CD14-positive monocyte (primary cell): ENCODE results near the gene RYR2. TPM values are rescaled to one million over a fixed set of nuclear protein-coding genes. Genes with fewer than 3 reads are reported as not detected.

ENCODE experiments used
- DNase-seq, 3 donors: peaks; one replicate each; pipeline ENCODE4 v3.0.0-alpha.2; 2011 to 2022
- H2AFZ ChIP-seq: 2 replicates; pipeline ENCODE4 v1.6.0; 2012; ENCODE audit warnings: mild to moderate bottlenecking, low read depth, low read length, inconsistent platforms; ENCODE audit not compliant: insufficient read depth, poor library complexity, severe bottlenecking
- H3K27ac ChIP-seq, 2 donors: 1 replicate in 1 of 2; 2 replicates in 1 of 2; pipeline ENCODE4 v1.5.1; 2012 to 2013; ENCODE audit warnings: low read length in 2 of 2, control low read depth in 1 of 2, inconsistent platforms in 1 of 2, low read depth in 1 of 2, mild to moderate bottlenecking in 1 of 2
- H3K27me3 ChIP-seq, 2 donors: one replicate each; pipeline versions ENCODE4 v1.6.0 to v1.6.1; 2011 to 2013; ENCODE audit warnings: low read length in 2 of 2; ENCODE audit not compliant: control insufficient read depth in 2 of 2, insufficient read depth in 2 of 2
- H3K36me3 ChIP-seq, 2 donors: replicated peaks in 1 of 2; 1 replicate in 1 of 2; 2 replicates in 1 of 2; pipeline versions ENCODE4 v1.5.1 to v1.6.1; 2012 to 2013; ENCODE audit warnings: low read length in 2 of 2, control low read depth in 1 of 2, inconsistent platforms in 1 of 2, mild to moderate bottlenecking in 1 of 2; ENCODE audit not compliant: insufficient read depth in 2 of 2, control insufficient read depth in 1 of 2
- H3K4me1 ChIP-seq, 2 donors: 1 replicate in 1 of 2; 2 replicates in 1 of 2; pipeline versions ENCODE4 v1.5.1 to v1.6.1; 2012 to 2013; ENCODE audit warnings: low read length in 2 of 2, control low read depth in 1 of 2, inconsistent platforms in 1 of 2, mild to moderate bottlenecking in 1 of 2, moderate library complexity in 1 of 2; ENCODE audit not compliant: insufficient read depth in 2 of 2, control insufficient read depth in 1 of 2
- H3K4me2 ChIP-seq: replicated peaks from 2 replicates; pipeline ENCODE3; 2012; ENCODE audit warnings: low read length, moderate library complexity, mild to moderate bottlenecking; ENCODE audit not compliant: poor library complexity, severe bottlenecking; ENCODE audit errors: extremely low read depth
- H3K4me3 ChIP-seq, 3 experiments: fragments of 200-600 bp in 1 of 3; sonication (generic) in 1 of 3; replicated peaks in 1 of 3; 1 replicate in 2 of 3; 2 replicates in 1 of 3; pipeline ENCODE4 v1.5.1; 2011 to 2013; ENCODE audit warnings: low read length in 3 of 3, mild to moderate bottlenecking in 3 of 3, control low read depth in 2 of 3, low read depth in 2 of 3, inconsistent platforms in 1 of 3, moderate library complexity in 1 of 3
- H3K79me2 ChIP-seq: 2 replicates; pipeline ENCODE4 v1.6.0; 2012; ENCODE audit warnings: mild to moderate bottlenecking, control low read depth, inconsistent platforms, low read length, moderate library complexity; ENCODE audit not compliant: insufficient read depth
- H3K9ac ChIP-seq: 2 replicates; pipeline ENCODE4 v1.6.0; 2017; ENCODE audit warnings: low read length, mild to moderate bottlenecking; ENCODE audit not compliant: insufficient read depth, poor library complexity, severe bottlenecking
- H3K9me3 ChIP-seq, 2 donors: replicated peaks in 1 of 2; 1 replicate in 1 of 2; 2 replicates in 1 of 2; pipeline versions ENCODE4 v1.5.1 to v1.6.1; 2012 to 2013; ENCODE audit warnings: low read length in 2 of 2, control low read depth in 1 of 2; ENCODE audit not compliant: control insufficient read depth in 1 of 2, insufficient read depth in 1 of 2
- H4K20me1 ChIP-seq: 2 replicates; pipeline ENCODE4 v1.6.0; 2012; ENCODE audit warnings: mild to moderate bottlenecking, low read length, control low read depth, moderate library complexity; ENCODE audit not compliant: insufficient read depth
- H3K27ac Mint-ChIP-seq, 7 donors: one replicate each; pipeline ENCODE4 v1.8.0; 2020; ENCODE audit warnings: mild to moderate bottlenecking in 7 of 7, mixed read lengths in 7 of 7, moderate library complexity in 6 of 7, inconsistent platforms in 2 of 7
- H3K27me3 Mint-ChIP-seq, 3 donors: one replicate each; pipeline ENCODE4 v1.8.0; 2021 to 2022; ENCODE audit warnings: low read depth in 3 of 3, mild to moderate bottlenecking in 3 of 3, mixed read lengths in 3 of 3, moderate library complexity in 3 of 3, inconsistent platforms in 1 of 3
- H3K36me3 Mint-ChIP-seq, 2 donors: one replicate each; pipeline ENCODE4 v1.8.0; 2020; ENCODE audit warnings: mixed read lengths in 2 of 2, inconsistent platforms in 1 of 2, mild to moderate bottlenecking in 1 of 2
- H3K4me1 Mint-ChIP-seq: one replicate; pipeline ENCODE4 v1.8.0; 2020; ENCODE audit warnings: mild to moderate bottlenecking, mixed read lengths
- H3K4me3 Mint-ChIP-seq, 2 donors: one replicate each; pipeline ENCODE4 v1.8.0; 2020; ENCODE audit warnings: mild to moderate bottlenecking in 2 of 2, mixed read lengths in 2 of 2, moderate library complexity in 1 of 2
- H3K9me3 Mint-ChIP-seq, 7 donors: one replicate each; pipeline ENCODE4 v1.8.0; 2020 to 2022; ENCODE audit warnings: mixed read lengths in 7 of 7, mild to moderate bottlenecking in 6 of 7, moderate library complexity in 6 of 7, inconsistent platforms in 2 of 7
- WGBS: methylation state at CpG from one replicate; pipeline ENCODE4 v1.1.5; 2013; ENCODE audit warnings: missing lambda C conversion rate; ENCODE audit not compliant: insufficient coverage; 5-methylcytosine and 5-hydroxymethylcytosine counted together
- intact Hi-C, 2 donors: fragments of 100-400 bp; cut with micrococcal nuclease; formaldehyde crosslinking; loops; one replicate each; pipeline versions ENCODE4 v1.15.0 to v1.15.1; 2023
- polyA plus RNA-seq, 3 donors: library from polyadenylated mRNA; depleted of rRNA in 1 of 3; unstranded in 2 of 3; stranded (reverse) in 1 of 3; fragments of 300-500 nt in 2 of 3; fragments of >200 nt in 1 of 3; fragmentation: Illumina TruSeq in 2 of 3; gene quantifications; 1 replicate in 2 of 3; 2 replicates in 1 of 3; pipeline ENCODE4 v1.2.3, GENCODE V29; 2012 to 2021
- TF ChIP-seq, protein P1 (sequence below): fragments of 200-600 bp; IDR thresholded peaks from one replicate; pipeline ENCODE4 v1.8.0; 2022; ENCODE audit warnings: antibody characterized with exemption, mild to moderate bottlenecking

Gene RYR2
- polyA plus RNA-seq, 3 donors = not detected

DNA sequence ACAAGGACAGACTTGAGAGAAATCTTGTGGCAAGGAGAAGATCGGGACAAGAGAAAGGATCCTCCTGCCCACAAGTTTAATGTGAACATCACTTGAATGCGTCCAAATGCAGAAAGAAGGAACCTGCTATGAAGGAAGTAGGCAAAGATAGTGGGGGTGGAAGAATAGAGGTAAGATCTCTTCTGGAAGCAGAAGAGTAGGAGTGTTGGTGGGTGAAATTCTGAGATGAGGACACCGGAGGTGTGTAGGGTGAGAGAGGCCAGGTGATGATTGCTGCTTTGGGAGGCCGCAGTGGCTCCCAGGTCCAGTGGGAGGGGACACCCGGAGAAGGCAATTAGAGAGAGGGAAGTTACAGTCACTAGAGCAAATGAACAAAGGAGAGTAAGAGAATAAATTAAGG, 6.8 kb downstream of the RYR2 start:
- no peak overlapping the region for H3K27ac Mint-ChIP-seq
- Histone ChIP-seq H3K9me3 (no peaks in the 10 kb centered on the region), H2AFZ (no peak overlapping the region), H3K4me1 (no peaks in the 10 kb centered on the region), H3K79me2 (no peaks in the 10 kb centered on the region), H3K36me3 (no peaks in the 10 kb centered on the region), H4K20me1 (no peaks in the 10 kb centered on the region), H3K27ac (no peak overlapping the region), H3K9ac (no peak overlapping the region), H3K27me3 (peaks cover 22% of the 10 kb centered on the region in 2 donors), H3K4me3 (no peak overlapping the region), H3K4me2 (no peak overlapping the region)
- H3K4me3 Mint-ChIP-seq = no peak overlapping the region
- H3K4me1 Mint-ChIP-seq = no peaks in the 10 kb centered on the region
- no peaks in the 10 kb centered on the region for H3K36me3 Mint-ChIP-seq
- H3K9me3 Mint-ChIP-seq = no peaks in the 10 kb centered on the region
- peaks cover 16 to 21% (median 18%) of the 10 kb centered on the region in 3 donors for H3K27me3 Mint-ChIP-seq
- intact Hi-C loops = no loop called here
- no peak for DNase-seq
- TF ChIP-seq, protein P1, sequence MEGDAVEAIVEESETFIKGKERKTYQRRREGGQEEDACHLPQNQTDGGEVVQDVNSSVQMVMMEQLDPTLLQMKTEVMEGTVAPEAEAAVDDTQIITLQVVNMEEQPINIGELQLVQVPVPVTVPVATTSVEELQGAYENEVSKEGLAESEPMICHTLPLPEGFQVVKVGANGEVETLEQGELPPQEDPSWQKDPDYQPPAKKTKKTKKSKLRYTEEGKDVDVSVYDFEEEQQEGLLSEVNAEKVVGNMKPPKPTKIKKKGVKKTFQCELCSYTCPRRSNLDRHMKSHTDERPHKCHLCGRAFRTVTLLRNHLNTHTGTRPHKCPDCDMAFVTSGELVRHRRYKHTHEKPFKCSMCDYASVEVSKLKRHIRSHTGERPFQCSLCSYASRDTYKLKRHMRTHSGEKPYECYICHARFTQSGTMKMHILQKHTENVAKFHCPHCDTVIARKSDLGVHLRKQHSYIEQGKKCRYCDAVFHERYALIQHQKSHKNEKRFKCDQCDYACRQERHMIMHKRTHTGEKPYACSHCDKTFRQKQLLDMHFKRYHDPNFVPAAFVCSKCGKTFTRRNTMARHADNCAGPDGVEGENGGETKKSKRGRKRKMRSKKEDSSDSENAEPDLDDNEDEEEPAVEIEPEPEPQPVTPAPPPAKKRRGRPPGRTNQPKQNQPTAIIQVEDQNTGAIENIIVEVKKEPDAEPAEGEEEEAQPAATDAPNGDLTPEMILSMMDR = no peak
- WGBS = 89% methylated on average over 4 of the region's 5 CpGs

DNA sequence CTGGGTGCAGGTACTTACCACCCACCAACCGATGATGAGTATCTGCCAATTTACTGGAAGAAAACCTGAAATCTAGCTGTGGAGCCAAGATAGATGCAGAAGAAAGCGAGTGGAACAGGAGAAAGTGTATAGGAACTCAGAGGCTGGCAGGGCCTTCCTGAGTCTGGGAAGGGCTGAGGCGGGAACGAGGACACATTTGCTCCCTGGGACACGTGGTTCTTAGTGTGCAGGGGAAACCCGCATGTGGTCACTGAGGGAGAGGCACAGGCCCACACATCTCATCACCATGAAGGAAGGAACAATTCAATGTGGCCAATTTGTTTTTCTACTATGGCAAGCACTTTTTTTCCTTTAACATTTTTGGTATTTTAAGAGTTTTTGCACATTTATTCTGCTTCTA, 8.2 kb downstream of the RYR2 start:
- DNase-seq = no peak
- peaks cover 8% of the 10 kb centered on the region in 2 donors for H3K27me3 ChIP-seq

More for the DNA sequence above, 8.2 kb downstream of the RYR2 start:
- no peak overlapping the region for H3K27ac Mint-ChIP-seq
- Histone ChIP-seq H3K36me3 (no peaks in the 10 kb centered on the region), H3K9me3 (no peaks in the 10 kb centered on the region), H3K9ac (no peak overlapping the region), H3K4me1 (no peaks in the 10 kb centered on the region), H2AFZ (no peak overlapping the region), H3K79me2 (no peaks in the 10 kb centered on the region), H4K20me1 (no peaks in the 10 kb centered on the region), H3K27ac (no peak overlapping the region), H3K4me2 (no peak overlapping the region), H3K4me3 (no peak overlapping the region)
- no peaks in the 10 kb centered on the region for H3K4me1 Mint-ChIP-seq
- intact Hi-C loops = no loop called here
- TF ChIP-seq, protein P1 = no peak
- H3K4me3 Mint-ChIP-seq = no peak overlapping the region
- peaks cover 6 to 7% (median 6%) of the 10 kb centered on the region in 3 donors for H3K27me3 Mint-ChIP-seq
- 97% methylated on average over 3 of the region's 6 CpGs for WGBS
- peaks cover 0 to under 1% (median 0%) of the 10 kb centered on the region in 7 donors for H3K9me3 Mint-ChIP-seq
- no peaks in the 10 kb centered on the region for H3K36me3 Mint-ChIP-seq
